ENCODE measurements around the gene UBR1. TPM values are rescaled to one million over a fixed set of nuclear protein-coding genes. Genes with fewer than 3 reads are reported as not detected.

UBR1 gene
- total RNA-seq, 1 experiment from 2014 or later, result 18.9 TPM

DNA sequence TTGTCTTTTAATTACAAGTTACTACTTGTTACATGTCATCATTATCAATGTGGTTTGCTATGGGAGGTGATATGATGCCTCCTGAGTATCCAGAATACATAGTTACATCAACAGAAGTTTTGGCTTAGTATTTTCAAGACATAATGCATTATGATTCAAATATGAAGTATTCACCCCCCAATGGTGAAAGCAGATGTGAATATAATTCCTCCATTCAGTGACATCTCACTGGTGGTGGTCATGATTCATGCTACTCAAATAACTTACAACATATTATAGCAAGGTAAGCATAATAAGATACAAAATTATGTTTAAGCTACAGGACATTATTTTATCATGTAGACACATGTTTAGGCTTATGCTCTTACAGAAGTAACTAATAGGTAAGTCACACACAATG, 150.3 kb downstream of the UBR1 start:
- H3K9me3 Mint-ChIP-seq, result no peaks in the 10 kb centered on the region
- no peaks in the 10 kb centered on the region for H3K27me3 Mint-ChIP-seq (ENCODE audit: low read depth)
- H3K4me1 Mint-ChIP-seq, result no peaks in the 10 kb centered on the region
- H3K27ac Mint-ChIP-seq, result no peak overlapping the region
- H3K4me3 Mint-ChIP-seq, result no peak overlapping the region
- ChIA-PET POLR2A (interaction anchor here (0.7 kb wide), 1 partner anchor 1308 kb away, joined by 3 read pairs; no protein-coding TSS in a partner anchor), CTCF (no interaction called here)
- ATAC-seq (no peak), DNase-seq (ENCODE audit: low spot score) (no peak)
- TF ChIP-seq NFATC4 (CRISPR knock-in tag; IDR thresholded peaks at IDR 0.05) (no peak), CREM (CRISPR knock-in tag; IDR thresholded peaks at IDR 0.05) (no peak), ZNF317 (CRISPR knock-in tag; IDR thresholded peaks at IDR 0.05; ENCODE audit: borderline replicate concordance, low read depth) (no peak), EMX1 (CRISPR knock-in tag; IDR thresholded peaks at IDR 0.05) (no peak), JAZF1 (CRISPR knock-in tag; IDR thresholded peaks at IDR 0.05) (no peak), TEAD4 (CRISPR knock-in tag; IDR thresholded peaks at IDR 0.05) (no peak), CBFB (CRISPR knock-in tag; IDR thresholded peaks at IDR 0.05; ENCODE audit: low read depth) (no peak)
- TF ChIP-seq, protein P1, sequence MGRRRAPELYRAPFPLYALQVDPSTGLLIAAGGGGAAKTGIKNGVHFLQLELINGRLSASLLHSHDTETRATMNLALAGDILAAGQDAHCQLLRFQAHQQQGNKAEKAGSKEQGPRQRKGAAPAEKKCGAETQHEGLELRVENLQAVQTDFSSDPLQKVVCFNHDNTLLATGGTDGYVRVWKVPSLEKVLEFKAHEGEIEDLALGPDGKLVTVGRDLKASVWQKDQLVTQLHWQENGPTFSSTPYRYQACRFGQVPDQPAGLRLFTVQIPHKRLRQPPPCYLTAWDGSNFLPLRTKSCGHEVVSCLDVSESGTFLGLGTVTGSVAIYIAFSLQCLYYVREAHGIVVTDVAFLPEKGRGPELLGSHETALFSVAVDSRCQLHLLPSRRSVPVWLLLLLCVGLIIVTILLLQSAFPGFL (CRISPR knock-in tag; IDR thresholded peaks at IDR 0.05; ENCODE audit: borderline replicate concordance), result no peak
- TF ChIP-seq, protein P2, sequence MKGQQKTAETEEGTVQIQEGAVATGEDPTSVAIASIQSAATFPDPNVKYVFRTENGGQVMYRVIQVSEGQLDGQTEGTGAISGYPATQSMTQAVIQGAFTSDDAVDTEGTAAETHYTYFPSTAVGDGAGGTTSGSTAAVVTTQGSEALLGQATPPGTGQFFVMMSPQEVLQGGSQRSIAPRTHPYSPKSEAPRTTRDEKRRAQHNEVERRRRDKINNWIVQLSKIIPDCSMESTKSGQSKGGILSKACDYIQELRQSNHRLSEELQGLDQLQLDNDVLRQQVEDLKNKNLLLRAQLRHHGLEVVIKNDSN (CRISPR knock-in tag; IDR thresholded peaks at IDR 0.05), result no peak
- TF ChIP-seq, protein P3, sequence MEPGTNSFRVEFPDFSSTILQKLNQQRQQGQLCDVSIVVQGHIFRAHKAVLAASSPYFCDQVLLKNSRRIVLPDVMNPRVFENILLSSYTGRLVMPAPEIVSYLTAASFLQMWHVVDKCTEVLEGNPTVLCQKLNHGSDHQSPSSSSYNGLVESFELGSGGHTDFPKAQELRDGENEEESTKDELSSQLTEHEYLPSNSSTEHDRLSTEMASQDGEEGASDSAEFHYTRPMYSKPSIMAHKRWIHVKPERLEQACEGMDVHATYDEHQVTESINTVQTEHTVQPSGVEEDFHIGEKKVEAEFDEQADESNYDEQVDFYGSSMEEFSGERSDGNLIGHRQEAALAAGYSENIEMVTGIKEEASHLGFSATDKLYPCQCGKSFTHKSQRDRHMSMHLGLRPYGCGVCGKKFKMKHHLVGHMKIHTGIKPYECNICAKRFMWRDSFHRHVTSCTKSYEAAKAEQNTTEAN (CRISPR knock-in tag; IDR thresholded peaks at IDR 0.05), result no peak
- TF ChIP-seq, protein P4, sequence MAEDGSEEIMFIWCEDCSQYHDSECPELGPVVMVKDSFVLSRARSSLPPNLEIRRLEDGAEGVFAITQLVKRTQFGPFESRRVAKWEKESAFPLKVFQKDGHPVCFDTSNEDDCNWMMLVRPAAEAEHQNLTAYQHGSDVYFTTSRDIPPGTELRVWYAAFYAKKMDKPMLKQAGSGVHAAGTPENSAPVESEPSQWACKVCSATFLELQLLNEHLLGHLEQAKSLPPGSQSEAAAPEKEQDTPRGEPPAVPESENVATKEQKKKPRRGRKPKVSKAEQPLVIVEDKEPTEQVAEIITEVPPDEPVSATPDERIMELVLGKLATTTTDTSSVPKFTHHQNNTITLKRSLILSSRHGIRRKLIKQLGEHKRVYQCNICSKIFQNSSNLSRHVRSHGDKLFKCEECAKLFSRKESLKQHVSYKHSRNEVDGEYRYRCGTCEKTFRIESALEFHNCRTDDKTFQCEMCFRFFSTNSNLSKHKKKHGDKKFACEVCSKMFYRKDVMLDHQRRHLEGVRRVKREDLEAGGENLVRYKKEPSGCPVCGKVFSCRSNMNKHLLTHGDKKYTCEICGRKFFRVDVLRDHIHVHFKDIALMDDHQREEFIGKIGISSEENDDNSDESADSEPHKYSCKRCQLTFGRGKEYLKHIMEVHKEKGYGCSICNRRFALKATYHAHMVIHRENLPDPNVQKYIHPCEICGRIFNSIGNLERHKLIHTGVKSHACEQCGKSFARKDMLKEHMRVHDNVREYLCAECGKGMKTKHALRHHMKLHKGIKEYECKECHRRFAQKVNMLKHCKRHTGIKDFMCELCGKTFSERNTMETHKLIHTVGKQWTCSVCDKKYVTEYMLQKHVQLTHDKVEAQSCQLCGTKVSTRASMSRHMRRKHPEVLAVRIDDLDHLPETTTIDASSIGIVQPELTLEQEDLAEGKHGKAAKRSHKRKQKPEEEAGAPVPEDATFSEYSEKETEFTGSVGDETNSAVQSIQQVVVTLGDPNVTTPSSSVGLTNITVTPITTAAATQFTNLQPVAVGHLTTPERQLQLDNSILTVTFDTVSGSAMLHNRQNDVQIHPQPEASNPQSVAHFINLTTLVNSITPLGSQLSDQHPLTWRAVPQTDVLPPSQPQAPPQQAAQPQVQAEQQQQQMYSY (CRISPR knock-in tag; IDR thresholded peaks at IDR 0.05), result no peak
- H3K36me3 Mint-ChIP-seq, result peaks cover 49% of the 10 kb centered on the region

DNA sequence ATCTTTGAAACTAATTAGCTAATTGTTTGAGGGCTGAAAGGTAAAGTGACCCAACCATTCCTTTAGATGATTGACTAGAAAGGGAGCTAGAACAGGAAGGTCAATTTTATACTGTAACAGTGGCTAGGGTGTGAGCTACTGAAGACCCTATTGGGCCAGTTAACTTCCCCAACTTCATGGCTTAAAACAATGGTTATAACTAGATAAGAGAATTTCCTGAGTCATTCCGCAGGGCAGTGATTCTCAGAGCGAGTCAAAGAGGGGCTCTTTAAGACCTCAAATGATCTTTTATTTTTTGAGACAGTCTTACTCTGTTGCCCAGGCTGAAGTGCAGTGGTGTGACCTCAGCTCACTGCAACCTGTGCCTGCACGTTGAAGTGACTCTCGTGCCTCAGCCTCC, 151.5 kb downstream of the UBR1 start:
- Mint-ChIP-seq H3K27ac (no peak overlapping the region), H3K4me3 (no peak overlapping the region), H3K36me3 (peaks cover 49% of the 10 kb centered on the region), H3K9me3 (no peaks in the 10 kb centered on the region), H3K27me3 (ENCODE audit: low read depth) (no peaks in the 10 kb centered on the region), H3K4me1 (no peaks in the 10 kb centered on the region)
- ChIA-PET CTCF (interaction anchor here (1.2 kb wide), 1 partner anchor 153 kb away, joined by 4 read pairs; no protein-coding TSS in a partner anchor), POLR2A (no interaction called here)
- DNase-seq (ENCODE audit: low spot score) (no peak), ATAC-seq (no peak)
- TF ChIP-seq NFATC4 (CRISPR knock-in tag; IDR thresholded peaks at IDR 0.05), result no peak
- TF ChIP-seq HMGA2 (CRISPR knock-in tag; IDR thresholded peaks at IDR 0.05), result no peak
- TF ChIP-seq, protein P5, sequence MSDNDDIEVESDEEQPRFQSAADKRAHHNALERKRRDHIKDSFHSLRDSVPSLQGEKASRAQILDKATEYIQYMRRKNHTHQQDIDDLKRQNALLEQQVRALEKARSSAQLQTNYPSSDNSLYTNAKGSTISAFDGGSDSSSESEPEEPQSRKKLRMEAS (CRISPR knock-in tag; IDR thresholded peaks at IDR 0.05), result no peak
- TF ChIP-seq SOX15 (CRISPR knock-in tag; IDR thresholded peaks at IDR 0.05), result no peak
- no peak for TF ChIP-seq JUN (CRISPR knock-in tag; IDR thresholded peaks at IDR 0.05)
- TF ChIP-seq ZNF219 (CRISPR knock-in tag; IDR thresholded peaks at IDR 0.05; ENCODE audit: borderline replicate concordance), result no peak
- TF ChIP-seq TEAD4 (CRISPR knock-in tag; IDR thresholded peaks at IDR 0.05), result no peak
- TF ChIP-seq, protein P6, sequence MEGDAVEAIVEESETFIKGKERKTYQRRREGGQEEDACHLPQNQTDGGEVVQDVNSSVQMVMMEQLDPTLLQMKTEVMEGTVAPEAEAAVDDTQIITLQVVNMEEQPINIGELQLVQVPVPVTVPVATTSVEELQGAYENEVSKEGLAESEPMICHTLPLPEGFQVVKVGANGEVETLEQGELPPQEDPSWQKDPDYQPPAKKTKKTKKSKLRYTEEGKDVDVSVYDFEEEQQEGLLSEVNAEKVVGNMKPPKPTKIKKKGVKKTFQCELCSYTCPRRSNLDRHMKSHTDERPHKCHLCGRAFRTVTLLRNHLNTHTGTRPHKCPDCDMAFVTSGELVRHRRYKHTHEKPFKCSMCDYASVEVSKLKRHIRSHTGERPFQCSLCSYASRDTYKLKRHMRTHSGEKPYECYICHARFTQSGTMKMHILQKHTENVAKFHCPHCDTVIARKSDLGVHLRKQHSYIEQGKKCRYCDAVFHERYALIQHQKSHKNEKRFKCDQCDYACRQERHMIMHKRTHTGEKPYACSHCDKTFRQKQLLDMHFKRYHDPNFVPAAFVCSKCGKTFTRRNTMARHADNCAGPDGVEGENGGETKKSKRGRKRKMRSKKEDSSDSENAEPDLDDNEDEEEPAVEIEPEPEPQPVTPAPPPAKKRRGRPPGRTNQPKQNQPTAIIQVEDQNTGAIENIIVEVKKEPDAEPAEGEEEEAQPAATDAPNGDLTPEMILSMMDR (IDR thresholded peaks at IDR 0.05), result no peak
- TF ChIP-seq, protein P7, sequence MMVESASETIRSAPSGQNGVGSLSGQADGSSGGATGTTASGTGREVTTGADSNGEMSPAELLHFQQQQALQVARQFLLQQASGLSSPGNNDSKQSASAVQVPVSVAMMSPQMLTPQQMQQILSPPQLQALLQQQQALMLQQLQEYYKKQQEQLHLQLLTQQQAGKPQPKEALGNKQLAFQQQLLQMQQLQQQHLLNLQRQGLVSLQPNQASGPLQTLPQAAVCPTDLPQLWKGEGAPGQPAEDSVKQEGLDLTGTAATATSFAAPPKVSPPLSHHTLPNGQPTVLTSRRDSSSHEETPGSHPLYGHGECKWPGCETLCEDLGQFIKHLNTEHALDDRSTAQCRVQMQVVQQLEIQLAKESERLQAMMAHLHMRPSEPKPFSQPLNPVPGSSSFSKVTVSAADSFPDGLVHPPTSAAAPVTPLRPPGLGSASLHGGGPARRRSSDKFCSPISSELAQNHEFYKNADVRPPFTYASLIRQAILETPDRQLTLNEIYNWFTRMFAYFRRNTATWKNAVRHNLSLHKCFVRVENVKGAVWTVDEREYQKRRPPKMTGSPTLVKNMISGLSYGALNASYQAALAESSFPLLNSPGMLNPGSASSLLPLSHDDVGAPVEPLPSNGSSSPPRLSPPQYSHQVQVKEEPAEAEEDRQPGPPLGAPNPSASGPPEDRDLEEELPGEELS (CRISPR knock-in tag; IDR thresholded peaks at IDR 0.05), result no peak
- TF ChIP-seq, protein P8, sequence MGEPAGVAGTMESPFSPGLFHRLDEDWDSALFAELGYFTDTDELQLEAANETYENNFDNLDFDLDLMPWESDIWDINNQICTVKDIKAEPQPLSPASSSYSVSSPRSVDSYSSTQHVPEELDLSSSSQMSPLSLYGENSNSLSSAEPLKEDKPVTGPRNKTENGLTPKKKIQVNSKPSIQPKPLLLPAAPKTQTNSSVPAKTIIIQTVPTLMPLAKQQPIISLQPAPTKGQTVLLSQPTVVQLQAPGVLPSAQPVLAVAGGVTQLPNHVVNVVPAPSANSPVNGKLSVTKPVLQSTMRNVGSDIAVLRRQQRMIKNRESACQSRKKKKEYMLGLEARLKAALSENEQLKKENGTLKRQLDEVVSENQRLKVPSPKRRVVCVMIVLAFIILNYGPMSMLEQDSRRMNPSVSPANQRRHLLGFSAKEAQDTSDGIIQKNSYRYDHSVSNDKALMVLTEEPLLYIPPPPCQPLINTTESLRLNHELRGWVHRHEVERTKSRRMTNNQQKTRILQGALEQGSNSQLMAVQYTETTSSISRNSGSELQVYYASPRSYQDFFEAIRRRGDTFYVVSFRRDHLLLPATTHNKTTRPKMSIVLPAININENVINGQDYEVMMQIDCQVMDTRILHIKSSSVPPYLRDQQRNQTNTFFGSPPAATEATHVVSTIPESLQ (CRISPR knock-in tag; IDR thresholded peaks at IDR 0.05), result no peak
- TF ChIP-seq, protein P1 (CRISPR knock-in tag; IDR thresholded peaks at IDR 0.05; ENCODE audit: borderline replicate concordance), result no peak
- no peak for TF ChIP-seq ATF1 (CRISPR knock-in tag; IDR thresholded peaks at IDR 0.05)
